Diencephalon (tissue), 1 donor: Measurements from ENCODE around the gene SLTM. TPM values are rescaled to one million over a fixed set of nuclear protein-coding genes. Genes with fewer than 3 reads are reported as not detected.

Experiments
- small RNA-seq: library from RNA; depleted of rRNA; stranded (forward); fragments of <200 nt; gene quantifications from one replicate; pipeline ENCODE3, GENCODE V24; 2014
- total RNA-seq: library from RNA; depleted of rRNA; stranded (reverse); fragments of >200 nt; gene quantifications from one replicate; pipeline ENCODE4 v1.2.3, GENCODE V29; 2014

SLTM gene
- 88.3 TPM for total RNA-seq

DNA sequence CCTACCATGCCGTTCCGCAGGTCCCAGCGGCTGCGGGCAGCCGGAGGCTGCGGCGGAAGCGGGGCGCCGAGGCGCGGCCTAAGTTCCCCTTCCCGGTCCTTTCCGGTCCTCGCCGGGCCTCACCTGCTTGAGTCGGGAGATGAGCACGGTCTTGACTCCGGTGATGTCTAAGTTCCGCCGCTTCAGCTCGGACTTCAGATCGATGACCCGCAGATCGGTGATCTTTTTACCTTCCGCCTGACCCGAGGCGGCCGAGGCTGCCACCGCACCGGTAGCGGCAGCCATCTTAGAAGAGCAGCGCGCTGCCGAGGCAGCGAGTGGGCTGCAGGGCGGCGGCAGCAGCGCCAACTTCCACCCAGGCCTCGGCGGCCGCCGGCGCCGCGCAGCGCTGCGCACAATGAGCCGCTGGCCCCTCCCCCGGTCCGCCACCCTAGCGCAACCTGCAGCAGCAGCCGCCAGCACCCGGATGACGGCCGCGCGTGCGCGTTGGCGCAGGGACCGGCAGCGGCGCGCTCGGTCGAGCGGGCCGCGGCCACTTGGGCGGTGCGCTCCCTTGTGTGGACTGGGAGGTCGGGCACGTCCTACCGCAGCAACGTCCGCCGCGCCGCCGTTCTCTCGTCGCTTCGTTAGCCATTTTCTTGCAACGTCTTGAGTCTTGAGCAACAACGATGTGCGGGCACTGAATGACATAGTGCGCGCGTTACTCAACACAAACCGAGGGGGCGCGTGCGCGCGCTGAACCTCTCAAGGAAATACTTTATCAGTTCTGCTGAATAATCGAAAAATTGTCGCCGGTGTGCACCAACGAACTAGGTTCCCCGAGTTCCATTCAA, at the start of gene SLTM:
SLTM (minus strand) TSS at position 399 of the 833 bp plus-strand sequence; CDS start at position 285, 114 bp downstream.

Small RNAs within 50 kb of the gene (small RNA-seq; reads per million reads assigned to genes)
- not detected for gene ZNF444P1

Other genes starting within 250 kb of the SLTM start
- gene ADAM10, start 184.0 kb downstream of the SLTM start, total RNA-seq = 66.2 TPM
- gene MINDY2, start 162.4 kb downstream of the SLTM start, total RNA-seq = 50.3 TPM
- 39.4 TPM for gene RNF111, start 54.0 kb upstream of the SLTM start, total RNA-seq
- gene CCNB2, start 171.5 kb upstream of the SLTM start, total RNA-seq = 11.8 TPM